Prostate gland (tissue), 2 donors: ENCODE data around the gene COG4. TPM values are rescaled to one million over a fixed set of nuclear protein-coding genes. Genes with fewer than 3 reads are reported as not detected.
A peak's percentile ranks its signal among the peaks of the same experiment; 100 is the strongest.
"Not testable (repeated sequence)": the region's sequence is repeated elsewhere in the genome, so short reads cannot be mapped to it uniquely, and the experiment has no call there.

Source experiments
- DNase-seq: peaks from one replicate; pipeline ENCODE4 v3.0.0-alpha.2; 2019; ENCODE audit warnings: low spot score
- H3K27ac ChIP-seq, 2 donors: fragments of 200-600 bp; sonication (generic); 2 replicates each; pipeline ENCODE4 v1.5.1; 2017 to 2019
- H3K27me3 ChIP-seq: fragments of 200-600 bp; sonication (generic); replicated peaks from 2 replicates; pipeline ENCODE4 v1.5.1; 2019; ENCODE audit not compliant: insufficient read depth
- H3K36me3 ChIP-seq, 2 donors: fragments of 200-600 bp; sonication (generic); 1 replicate in 1 of 2; 2 replicates in 1 of 2; pipeline versions ENCODE4 v1.5.1 to v1.8.1; 2017 to 2019
- H3K4me1 ChIP-seq: fragments of 200-600 bp; sonication (generic); replicated peaks from 2 replicates; pipeline ENCODE4 v1.5.1; 2019
- H3K4me3 ChIP-seq, 2 donors: fragments of 200-600 bp; sonication (generic); 2 replicates each; pipeline ENCODE4 v1.5.1; 2017 to 2019
- H3K9me3 ChIP-seq: fragments of 200-600 bp; sonication (generic); 2 replicates; pipeline ENCODE4 v1.5.1; 2017
- CTCF ChIP-seq, 4 experiments: fragments of 200-600 bp in 2 of 4; fragments of 450-650 bp in 2 of 4; sonication (generic) in 2 of 4; IDR thresholded peaks; 1 replicate in 3 of 4; 2 replicates in 1 of 4; pipeline ENCODE4 v1.5.1; 2016 to 2019; ENCODE audit warnings: antibody characterized with exemption in 4 of 4, mild to moderate bottlenecking in 2 of 4, moderate library complexity in 2 of 4
- POLR2A ChIP-seq: fragments of 450-650 bp; IDR thresholded peaks from one replicate; pipeline ENCODE4 v1.6.1; 2016; ENCODE audit warnings: antibody characterized with exemption, mild to moderate bottlenecking
- POLR2AphosphoS5 ChIP-seq: sonication (generic); formaldehyde crosslinking; IDR thresholded peaks from one replicate; pipeline ENCODE4 v1.6.1; 2017; ENCODE audit warnings: antibody characterized with exemption
- WGBS: methylation state at CpG from one replicate; pipeline ENCODE4 v1.1.5; 2018; 5-methylcytosine and 5-hydroxymethylcytosine counted together
- intact Hi-C: fragments of 100-400 bp; cut with DNase I; formaldehyde crosslinking; loops from one replicate; pipeline ENCODE4 v1.14.2; 2022
- total RNA-seq, 2 donors: library from RNA; depleted of rRNA; stranded (reverse); fragments of >200 nt; gene quantifications; one replicate each; pipeline ENCODE4 v1.1.0, GENCODE V29; 2016

COG4 gene
- total RNA-seq, 2 donors from 2014 or later = 34.6 to 62.0 TPM

- Histone ChIP-seq H3K27me3 (no peaks in the 10 kb centered on the region), H3K4me3 (no peak overlapping the region), H3K4me1 (no peaks in the 10 kb centered on the region), H3K36me3 (peaks cover 6 to 22% of the 10 kb centered on the region in 2 donors), H3K9me3 (no peaks in the 10 kb centered on the region), H3K27ac (no peak overlapping the region)
- no peak for DNase-seq
- WGBS = 59% methylated on average over 8 of the region's 8 CpGs
- TF ChIP-seq CTCF (IDR thresholded peaks at IDR 0.05) = peak in 3 of 4 experiments; percentile 26 to 63 (median 58)
- TF ChIP-seq POLR2AphosphoS5 = no peak
- intact Hi-C loops = no loop called here
Measured at GRCh38 chr16:70529051-70529777, 5.9 kb upstream of the COG4 start.

GRCh38 chr16:70527315-70527996 is 4.1 kb upstream of the COG4 start:
- peaks cover 6 to 12% of the 10 kb centered on the region in 2 donors for H3K36me3 ChIP-seq
- TF ChIP-seq POLR2A = no peak
- no peak for TF ChIP-seq POLR2AphosphoS5
- TF ChIP-seq CTCF (IDR thresholded peaks at IDR 0.05) = no peak
- peaks cover 4% of the 10 kb centered on the region for H3K4me1 ChIP-seq
- DNase-seq = no peak
- no peaks in the 10 kb centered on the region for H3K9me3 ChIP-seq
- H3K4me3 ChIP-seq = no peak overlapping the region
- WGBS = 74% methylated on average over 8 of the region's 8 CpGs
- no peaks in the 10 kb centered on the region for H3K27me3 ChIP-seq
- intact Hi-C loops = no loop called here
- H3K27ac ChIP-seq = no peak overlapping the region

GRCh38 chr16:70526403-70526802 is 3.0 kb upstream of the COG4 start:
- Histone ChIP-seq H3K36me3 (peaks cover 0 to 6% of the 10 kb centered on the region in 2 donors), H3K4me1 (peaks cover 8% of the 10 kb centered on the region), H3K4me3 (no peak overlapping the region), H3K27ac (no peak overlapping the region), H3K9me3 (no peaks in the 10 kb centered on the region), H3K27me3 (no peaks in the 10 kb centered on the region)
- 69% methylated on average over 6 of the region's 6 CpGs for WGBS
- TF ChIP-seq POLR2A = no peak
- no peak for TF ChIP-seq POLR2AphosphoS5
- no peak for TF ChIP-seq CTCF (IDR thresholded peaks at IDR 0.05)
- intact Hi-C loops = no loop called here
- no peak for DNase-seq

GRCh38 chr16:70524399-70524825 is 1.1 kb upstream of the COG4 start:
- H3K36me3 ChIP-seq, H3K27me3 ChIP-seq, H3K4me1 ChIP-seq, H3K9me3 ChIP-seq, DNase-seq: not testable (repeated sequence)
- intact Hi-C loops = loop anchor here (5.0 kb wide), 1 partner anchor 152 kb away; no protein-coding TSS in a partner anchor
- Histone ChIP-seq H3K4me3 (peak overlapping the region; percentile 63), H3K27ac (peak overlapping the region; percentile 86 to 89)
- WGBS = under 1% methylated on average over 24 of the region's 24 CpGs

GRCh38 chr16:70523743-70524398 is 517 bp upstream of the COG4 start, which contains the start of gene SF3B3:
SF3B3 (plus strand) TSS chr16:70523816; CDS start chr16:70526657, 2,841 bp downstream.
- TF ChIP-seq POLR2AphosphoS5 (peak; percentile 52), CTCF (IDR thresholded peaks at IDR 0.05) (no peak), POLR2A (no peak)
- H3K27ac ChIP-seq = peak within 1 kb of the TSS; percentile 86 to 89
- WGBS = 0% methylated on average over 32 of the region's 32 CpGs
- intact Hi-C loops = loop anchor here (5.0 kb wide), 1 partner anchor 152 kb away; no protein-coding TSS in a partner anchor
- no peaks in the 10 kb centered on the region for H3K9me3 ChIP-seq
- peak within 1 kb of the TSS; percentile 63 for H3K4me3 ChIP-seq
- H3K36me3 ChIP-seq = no peaks in the 10 kb centered on the region
- peak; percentile 63 for DNase-seq
- no peaks in the 10 kb centered on the region for H3K27me3 ChIP-seq
- peaks cover 8% of the 10 kb centered on the region for H3K4me1 ChIP-seq
